NAMALWA (cell line): Measurements from ENCODE around the gene DAND5.

Experiments
- DNase-seq: peaks from one replicate; pipeline ENCODE4 v3.0.0-alpha.2; 2015; ENCODE audit warnings: low spot score

Gene DAND5

GRCh38 chr19:13010038-13010991 lies 40.9 kb downstream of the DAND5 start:
- DNase-seq = no peak

- no peak for DNase-seq
Observed at GRCh38 chr19:13010992-13011652, 41.7 kb downstream of the DAND5 start.

DNA sequence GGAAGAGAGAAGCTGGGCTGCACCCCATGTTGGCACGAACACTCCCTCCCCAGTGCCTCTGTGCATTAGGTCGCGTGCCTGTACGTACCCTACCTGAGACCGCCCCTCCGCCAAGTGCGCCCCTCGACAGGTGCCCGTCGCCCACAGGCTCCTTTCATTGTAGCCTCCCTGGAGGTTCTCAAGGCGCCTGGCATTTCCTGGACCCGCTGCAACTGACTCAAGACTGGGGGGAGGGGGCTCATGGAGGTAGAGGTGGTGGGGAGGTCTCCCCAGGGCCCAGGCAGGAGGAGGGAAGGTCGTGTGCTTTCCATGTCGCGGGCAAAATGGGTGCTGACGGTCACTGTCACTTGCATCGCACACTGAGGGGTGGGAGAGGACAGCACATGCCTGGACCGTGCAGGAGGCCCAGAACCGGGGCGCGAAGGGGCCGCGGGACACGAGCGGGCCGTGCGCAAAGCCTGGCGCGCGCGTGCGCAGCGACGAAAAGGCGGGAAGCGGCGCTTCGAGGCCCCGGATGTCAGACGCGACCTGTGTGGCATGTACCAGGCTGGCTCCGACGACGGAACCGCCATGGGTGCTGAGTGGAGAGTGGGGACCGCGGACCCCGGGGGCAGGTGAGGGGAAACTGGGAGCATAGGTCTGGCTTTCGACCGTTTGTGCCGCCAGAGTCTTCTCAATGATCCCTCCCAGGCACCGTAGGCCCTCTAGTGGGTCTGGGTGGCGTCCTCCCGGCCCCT lies 42.4 kb downstream of the DAND5 start:
- DNase-seq = no peak

- DNase-seq = no peak
Observed at GRCh38 chr19:13012390-13012689, 43.0 kb downstream of the DAND5 start.

- DNase-seq = no peak
Observed at GRCh38 chr19:13012690-13013608, 43.6 kb downstream of the DAND5 start.

DNA sequence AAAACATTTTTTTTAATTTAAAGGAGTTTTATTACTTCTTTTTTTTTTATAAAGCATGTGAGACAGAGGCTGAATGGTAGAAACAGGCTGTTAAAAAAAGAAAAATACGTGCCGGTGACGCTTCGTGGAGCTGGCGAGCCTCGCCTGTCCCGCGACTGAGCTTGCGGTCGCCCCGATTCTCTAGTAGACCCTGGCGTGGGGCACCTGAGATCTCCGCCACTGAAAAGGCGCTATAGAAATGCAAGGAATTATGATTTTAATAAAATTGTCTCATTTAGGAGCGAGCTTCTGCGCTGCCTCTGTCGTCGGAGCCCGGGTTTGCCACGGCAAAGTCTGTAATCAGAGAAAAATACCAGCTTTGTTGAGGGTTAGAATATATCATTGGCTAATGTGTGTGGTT lies 44.3 kb downstream of the DAND5 start:
- no peak for DNase-seq

DNA sequence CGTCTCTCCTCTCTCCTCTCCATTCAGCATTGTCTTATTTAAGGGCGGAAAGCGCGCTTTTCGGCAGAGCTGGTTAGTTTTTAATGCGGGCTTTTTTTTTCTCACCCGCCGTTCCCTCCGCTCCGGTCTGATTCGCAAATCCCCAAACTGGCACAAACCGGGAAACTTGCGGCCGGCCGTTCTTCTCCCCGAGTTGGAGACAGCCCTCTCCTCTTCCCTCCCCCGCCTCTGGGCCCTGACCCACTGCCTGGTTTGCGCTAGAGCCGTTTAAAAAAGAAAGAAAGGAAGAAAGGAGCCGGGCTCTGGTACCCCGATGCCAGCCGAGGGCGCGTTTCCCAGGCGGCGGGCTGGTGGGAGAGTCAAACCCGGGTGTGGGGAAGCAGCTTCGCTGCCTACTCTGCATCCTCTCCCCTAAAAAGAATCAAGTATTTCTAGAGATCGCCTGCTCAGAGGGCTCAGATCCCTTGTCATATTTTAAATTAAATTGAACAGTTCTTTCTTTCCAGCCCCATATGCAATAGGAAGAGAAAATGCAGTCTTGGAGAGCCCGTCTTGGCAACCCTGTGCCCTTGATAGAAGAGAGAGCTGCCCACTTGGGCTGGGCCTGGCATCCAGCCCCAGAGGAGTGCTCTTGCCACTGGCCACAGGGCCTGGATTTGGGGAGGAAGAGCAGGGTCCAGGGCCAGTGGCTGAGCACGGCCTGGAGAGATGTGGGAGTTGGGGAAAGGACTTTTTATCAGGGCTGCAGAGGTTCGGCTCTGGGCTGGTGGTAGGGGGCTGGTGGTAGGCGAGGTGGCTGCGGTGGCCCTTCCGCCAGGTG lies 44.9 kb downstream of the DAND5 start:
- DNase-seq = no peak

- DNase-seq = no peak
Observed at GRCh38 chr19:13014921-13015280, 45.5 kb downstream of the DAND5 start.

DNA sequence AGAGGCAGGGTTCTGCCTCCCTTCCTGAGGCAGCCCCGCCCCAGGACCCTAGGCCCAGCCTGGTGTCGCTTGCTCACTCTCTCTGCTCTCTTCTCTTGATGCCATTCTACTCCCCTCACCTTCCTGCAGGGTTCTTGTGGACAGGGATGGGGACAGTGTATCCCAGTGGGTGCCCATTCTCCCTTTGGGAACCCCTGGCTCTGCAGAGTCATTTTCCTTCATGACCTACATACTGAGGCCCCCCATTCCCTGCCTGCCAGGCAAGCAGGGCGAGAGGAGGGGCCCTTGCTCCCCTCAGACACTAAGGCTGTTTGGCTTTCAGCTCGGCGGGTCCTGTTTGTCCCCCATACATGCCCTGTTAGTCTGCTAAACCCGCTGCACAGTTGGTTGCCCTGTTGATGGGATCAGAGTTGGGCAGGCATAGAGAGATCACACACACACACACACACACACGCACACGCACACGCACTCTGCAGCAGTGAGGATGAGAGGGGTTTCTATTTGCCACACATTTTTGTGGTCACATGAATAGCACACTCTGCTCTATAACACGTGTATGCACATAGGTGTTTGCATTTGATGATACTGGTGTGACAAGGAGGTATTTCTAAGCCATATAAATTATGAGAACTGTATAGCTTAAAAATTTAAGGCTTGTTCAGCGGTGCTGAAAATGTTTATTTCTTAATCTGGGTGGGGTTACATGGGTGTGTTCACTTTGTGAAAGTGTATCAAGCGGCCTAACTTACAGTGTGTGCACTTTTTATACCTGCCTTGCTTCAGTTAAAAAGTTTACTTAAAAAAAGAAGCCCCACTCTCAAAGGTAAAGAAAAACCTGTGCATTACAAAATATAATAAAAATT lies 46.2 kb downstream of the DAND5 start:
- DNase-seq = no peak

DNA sequence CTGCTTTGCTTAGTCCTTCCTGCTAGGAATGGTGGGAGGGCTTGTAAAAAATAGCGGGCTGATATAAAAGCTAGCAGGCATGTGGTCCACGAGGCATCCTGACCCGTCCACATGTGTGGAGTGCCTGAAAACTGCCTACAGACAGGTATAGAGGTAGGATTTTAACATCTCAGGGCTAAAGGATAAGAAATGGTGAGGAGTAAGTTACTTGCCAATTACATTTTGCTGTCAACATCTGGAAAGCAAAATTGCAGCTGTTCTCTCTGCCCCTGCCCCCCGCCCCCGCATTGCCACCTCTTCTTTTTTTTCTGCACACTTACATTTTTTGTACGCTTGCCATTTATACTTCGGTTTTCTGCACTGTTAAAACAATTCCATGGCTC lies 46.9 kb downstream of the DAND5 start:
- DNase-seq = no peak

- DNase-seq = no peak
Observed at GRCh38 chr19:13016628-13017305, 47.4 kb downstream of the DAND5 start.

- DNase-seq = no peak
Observed at GRCh38 chr19:13017306-13018034, 48.1 kb downstream of the DAND5 start.

GRCh38 chr19:13018035-13018914 lies 48.9 kb downstream of the DAND5 start:
- no peak for DNase-seq

DNA sequence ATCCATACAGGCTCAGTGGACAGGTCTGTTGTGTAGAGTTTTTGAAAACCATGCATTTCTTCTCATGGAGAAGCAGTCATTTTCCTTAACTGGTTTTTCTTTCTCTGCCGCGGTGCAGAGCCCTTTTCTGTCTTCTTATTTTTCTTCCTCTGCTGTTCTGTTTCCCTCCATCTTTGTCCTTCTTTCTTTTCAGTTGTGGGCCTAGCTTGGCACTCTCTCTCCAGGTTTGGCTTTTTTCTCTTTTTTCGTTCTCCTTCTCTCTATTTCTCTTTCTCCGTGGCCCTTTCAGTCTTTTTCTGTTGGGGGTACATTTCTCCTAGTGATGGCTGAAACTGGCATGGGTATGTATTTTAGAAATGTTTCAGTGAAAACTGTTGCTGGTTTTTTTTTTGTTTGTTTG lies 50.0 kb downstream of the DAND5 start:
- DNase-seq = no peak

DNA sequence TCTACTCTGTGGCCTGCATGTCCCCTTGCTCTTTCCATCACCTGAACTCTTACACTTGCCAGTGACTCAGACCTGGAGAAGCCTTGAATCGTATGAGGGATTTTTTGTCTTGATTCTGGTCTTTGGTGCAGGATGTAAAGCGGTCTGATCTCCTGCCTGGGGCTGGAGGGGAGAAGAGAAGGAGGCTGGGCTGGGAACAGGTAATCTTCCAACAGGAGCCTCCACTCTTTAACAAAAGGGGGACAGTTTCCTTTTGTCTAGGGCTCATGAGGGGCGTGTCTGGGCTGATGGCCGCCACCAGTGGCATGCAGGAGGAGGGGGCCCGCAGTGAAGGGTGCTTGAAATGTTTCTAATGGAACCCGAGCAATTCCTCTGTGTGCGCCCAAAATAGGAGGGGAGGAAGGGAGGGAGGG lies 50.6 kb downstream of the DAND5 start:
- DNase-seq = no peak

GRCh38 chr19:13022111-13022858 lies 52.9 kb downstream of the DAND5 start:
- DNase-seq = no peak
